Epithelial cell of proximal tubule (primary cell): ENCODE data around the gene COX7B2. TPM values are rescaled to one million over a fixed set of nuclear protein-coding genes. Genes with fewer than 3 reads are reported as not detected.

Source experiments
- DNase-seq: peaks from one replicate; pipeline ENCODE4 v3.0.0-alpha.2; 2011; ENCODE audit warnings: low read depth
- H3K4me3 ChIP-seq: 2 replicates; pipeline ENCODE4 v1.5.1; 2011; ENCODE audit warnings: low read depth, mild to moderate bottlenecking, low read length
- total RNA-seq: library from RNA; depleted of rRNA; stranded (reverse); fragments of >200 nt; gene quantifications from 2 replicates; pipeline ENCODE4 v1.2.3, GENCODE V29; 2015
- TF ChIP-seq, protein P1 (sequence below): conservative IDR thresholded peaks from 2 replicates; pipeline ENCODE4 v1.5.1; 2012; ENCODE audit warnings: low read depth, mild to moderate bottlenecking, low read length

Gene COX7B2
- total RNA-seq, 1 donor from 2014 or later = not detected

DNA sequence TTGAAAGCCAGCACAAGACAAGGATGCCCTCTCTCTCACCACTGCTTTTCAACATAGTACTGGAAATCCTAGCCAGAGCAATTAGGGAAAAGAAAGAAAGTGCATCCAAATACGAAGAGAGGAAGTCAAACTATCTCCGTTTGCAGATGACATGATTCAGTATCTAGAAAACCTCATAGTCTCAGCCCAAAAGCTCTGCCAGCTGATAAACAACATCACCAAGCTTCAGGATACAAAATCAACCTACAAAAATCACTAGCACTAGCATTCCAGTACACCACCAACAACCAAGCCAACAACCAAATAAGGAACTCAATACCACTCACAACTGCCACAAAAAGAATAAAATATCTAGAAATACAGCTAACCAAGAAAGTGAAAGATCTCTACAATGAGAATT, 38.6 kb downstream of the COX7B2 start:
- H3K4me3 ChIP-seq = no peak overlapping the region
- TF ChIP-seq, protein P1, sequence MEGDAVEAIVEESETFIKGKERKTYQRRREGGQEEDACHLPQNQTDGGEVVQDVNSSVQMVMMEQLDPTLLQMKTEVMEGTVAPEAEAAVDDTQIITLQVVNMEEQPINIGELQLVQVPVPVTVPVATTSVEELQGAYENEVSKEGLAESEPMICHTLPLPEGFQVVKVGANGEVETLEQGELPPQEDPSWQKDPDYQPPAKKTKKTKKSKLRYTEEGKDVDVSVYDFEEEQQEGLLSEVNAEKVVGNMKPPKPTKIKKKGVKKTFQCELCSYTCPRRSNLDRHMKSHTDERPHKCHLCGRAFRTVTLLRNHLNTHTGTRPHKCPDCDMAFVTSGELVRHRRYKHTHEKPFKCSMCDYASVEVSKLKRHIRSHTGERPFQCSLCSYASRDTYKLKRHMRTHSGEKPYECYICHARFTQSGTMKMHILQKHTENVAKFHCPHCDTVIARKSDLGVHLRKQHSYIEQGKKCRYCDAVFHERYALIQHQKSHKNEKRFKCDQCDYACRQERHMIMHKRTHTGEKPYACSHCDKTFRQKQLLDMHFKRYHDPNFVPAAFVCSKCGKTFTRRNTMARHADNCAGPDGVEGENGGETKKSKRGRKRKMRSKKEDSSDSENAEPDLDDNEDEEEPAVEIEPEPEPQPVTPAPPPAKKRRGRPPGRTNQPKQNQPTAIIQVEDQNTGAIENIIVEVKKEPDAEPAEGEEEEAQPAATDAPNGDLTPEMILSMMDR = no peak
- DNase-seq = no peak

DNA sequence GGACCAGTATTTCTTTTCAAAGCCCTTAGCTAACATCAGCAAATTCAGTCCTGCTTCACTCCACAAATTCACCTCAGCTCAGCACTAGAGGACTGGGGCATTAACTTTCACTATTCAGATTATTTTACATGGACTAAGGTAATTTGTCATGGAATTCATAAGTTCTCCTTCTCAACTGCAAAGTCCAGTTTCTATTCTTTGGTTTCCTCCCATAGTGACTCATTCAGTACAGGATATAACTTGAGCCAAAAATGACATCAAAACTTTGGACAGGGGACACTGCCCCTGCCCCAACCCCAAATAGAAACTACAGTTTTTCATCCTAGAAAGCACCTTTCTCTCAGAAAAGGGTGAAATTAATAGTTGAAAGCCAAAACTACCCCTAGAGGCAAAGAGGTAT, 52.7 kb downstream of the COX7B2 start:
- DNase-seq = no peak
- TF ChIP-seq, protein P1 = no peak

DNA sequence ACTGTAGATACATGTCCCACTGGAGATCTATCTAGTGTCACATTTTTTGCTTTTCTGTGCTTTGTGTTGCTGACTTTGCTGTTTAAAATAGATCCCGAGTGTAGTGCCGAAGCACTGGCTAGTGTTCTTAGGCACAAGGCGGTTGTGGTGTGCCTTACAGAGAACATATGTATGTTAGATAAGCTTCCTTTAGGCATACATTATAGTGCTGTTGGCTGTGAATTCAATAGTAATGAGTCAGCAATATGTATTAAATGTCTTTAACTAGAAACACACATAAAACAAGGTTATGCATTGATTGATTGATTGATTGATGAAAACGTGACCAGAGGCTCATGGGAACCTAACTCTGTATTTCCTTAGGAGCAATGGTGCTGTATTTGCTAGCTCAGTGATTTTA, 56.2 kb downstream of the COX7B2 start:
- no peak overlapping the region for H3K4me3 ChIP-seq
- DNase-seq = no peak
- TF ChIP-seq, protein P1 = no peak

More for the DNA sequence above, 52.7 kb downstream of the COX7B2 start:
- H3K4me3 ChIP-seq = no peak overlapping the region

DNA sequence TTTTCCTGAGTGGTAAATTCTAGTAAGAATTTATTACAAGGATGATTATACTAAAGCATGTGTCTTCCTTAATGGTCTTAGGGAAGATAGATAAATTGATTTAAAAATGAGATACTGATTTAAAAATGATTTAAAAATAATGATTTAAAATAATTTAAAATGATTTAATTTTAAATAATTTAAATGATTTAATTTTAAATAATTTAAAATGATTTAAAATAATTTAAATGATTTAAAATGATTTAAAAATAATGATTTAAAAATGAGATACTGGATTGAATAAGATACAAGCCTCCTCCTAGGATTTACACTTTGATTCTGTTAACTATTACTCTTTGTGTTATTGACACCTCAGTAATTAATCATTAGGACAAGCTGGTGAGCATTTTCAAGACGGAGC, 59.0 kb downstream of the COX7B2 start:
- no peak overlapping the region for H3K4me3 ChIP-seq
- DNase-seq = no peak
- TF ChIP-seq, protein P1 = no peak

DNA sequence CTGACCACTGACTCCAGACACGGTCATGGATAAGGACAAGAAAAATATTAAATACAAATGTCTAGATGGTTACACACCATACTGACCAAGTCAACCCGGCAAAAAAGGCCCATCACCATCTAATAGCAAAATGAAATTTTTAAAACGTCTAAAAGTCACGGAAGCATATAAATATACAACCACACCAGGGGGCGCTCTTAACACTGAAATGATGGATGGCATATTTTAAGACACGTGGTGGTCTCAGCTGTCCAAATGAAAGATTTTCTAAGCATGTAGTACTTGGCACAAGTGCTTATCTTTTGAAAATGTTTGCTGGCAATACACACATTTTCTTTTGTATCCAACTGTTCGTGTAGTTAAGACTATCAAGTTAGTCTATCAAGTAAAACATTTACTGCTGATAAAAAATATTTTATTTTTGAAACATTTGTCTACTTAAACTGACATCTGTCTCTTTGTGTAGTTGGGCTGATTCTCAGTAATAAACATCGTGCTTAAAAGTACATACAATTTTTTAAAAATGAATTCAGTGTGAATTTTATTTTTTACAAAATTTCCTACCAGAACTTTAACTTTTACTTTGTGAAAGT, 64.6 kb downstream of the COX7B2 start:
- no peak overlapping the region for H3K4me3 ChIP-seq
- TF ChIP-seq, protein P1 = peak; percentile 81
- DNase-seq = no peak

DNA sequence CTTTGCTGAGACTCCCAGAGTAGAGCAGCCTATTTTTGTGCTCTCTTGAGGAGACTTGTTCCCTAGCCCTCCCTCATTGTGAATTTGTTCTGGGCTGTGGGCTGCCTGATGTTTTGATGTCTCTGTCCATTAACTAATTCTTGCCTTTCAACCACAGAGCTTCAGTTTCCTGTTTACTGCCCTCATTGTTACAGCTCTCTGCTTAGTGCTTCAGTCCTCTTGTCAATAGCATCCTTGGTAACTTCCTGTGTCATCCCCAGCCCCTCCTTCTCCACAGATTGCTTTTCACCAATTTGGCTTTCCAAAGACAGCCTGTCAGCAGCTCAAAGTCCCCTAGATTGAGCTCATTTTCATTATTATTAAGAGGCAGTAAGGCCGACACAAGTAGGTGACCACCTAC, 69.9 kb downstream of the COX7B2 start:
- H3K4me3 ChIP-seq = no peak overlapping the region
- TF ChIP-seq, protein P1 = no peak
- no peak for DNase-seq

DNA sequence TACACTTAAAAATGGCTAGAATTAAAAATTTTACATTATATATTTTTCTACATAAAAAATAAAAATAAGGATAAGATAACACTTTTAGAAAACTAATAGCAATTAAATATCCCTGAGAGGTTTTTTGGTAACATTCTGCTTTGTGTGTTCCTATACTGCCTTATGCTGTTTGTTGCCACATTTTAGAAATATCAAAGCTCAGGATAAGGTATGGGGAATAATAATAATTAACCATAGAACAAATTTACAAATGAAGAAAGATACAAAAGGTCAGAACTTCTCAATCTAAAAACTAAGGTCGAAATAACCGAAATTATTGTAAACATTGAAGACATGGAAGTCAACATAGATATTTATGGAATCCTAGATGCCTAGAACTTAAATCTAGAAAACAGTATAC, 71.4 kb downstream of the COX7B2 start:
- TF ChIP-seq, protein P1 = no peak
- no peak overlapping the region for H3K4me3 ChIP-seq
- DNase-seq = no peak
